HG03354 (cell line): Measurements from ENCODE around the gene MAPKAP1.
A peak's percentile ranks its signal among the peaks of the same experiment; 100 is the strongest.
"Not testable (repeated sequence)": the region's sequence is repeated elsewhere in the genome, so short reads cannot be mapped to it uniquely, and the experiment has no call there.

ENCODE experiments used
- ATAC-seq: cut with Tn5 transposase; IDR thresholded peaks from one replicate; pipeline ENCODE4 v1.9.1; 2021; ENCODE audit warnings: mild to moderate bottlenecking; ENCODE audit not compliant: unreplicated experiment, poor library complexity, severe bottlenecking

Gene MAPKAP1

DNA sequence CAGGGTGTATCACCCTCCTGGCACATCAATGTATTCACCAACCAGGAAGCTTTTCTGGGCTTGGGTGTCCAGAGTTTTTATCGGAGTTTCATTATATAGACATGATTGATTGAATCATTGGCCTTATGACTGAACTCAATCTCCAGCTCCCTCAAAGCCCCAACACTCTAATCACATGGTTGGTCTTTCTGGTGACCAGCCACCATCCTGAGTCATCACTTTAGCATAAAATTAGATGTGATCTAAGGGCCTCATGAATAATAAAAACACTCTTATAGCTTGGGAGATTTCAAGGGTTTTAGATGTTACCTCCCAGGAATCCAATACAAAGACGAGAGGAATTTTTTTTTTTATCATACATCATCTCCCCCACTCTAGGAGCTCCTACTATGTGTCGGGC is 32.4 kb upstream of the MAPKAP1 start:
- no peak for ATAC-seq

DNA sequence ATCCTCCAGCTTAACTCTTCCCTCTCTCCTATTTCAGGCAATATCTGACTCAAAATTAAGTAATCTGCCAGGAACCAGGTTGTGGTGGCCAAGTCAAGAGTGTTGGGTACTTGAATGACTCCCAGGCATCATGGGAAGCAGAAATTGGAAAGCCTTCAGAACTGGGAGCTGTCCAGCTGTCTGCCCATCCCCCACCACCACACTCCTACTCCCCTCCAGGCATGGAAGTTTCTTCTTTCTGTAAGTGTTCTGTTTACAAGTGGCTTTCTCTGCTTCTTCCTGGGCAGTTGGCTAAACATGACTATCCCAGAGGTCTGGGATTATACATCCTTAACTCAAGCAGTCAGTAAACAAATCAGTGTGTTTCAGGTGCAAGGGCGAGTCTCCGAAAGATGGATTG is 25.6 kb upstream of the MAPKAP1 start:
- no peak for ATAC-seq

DNA sequence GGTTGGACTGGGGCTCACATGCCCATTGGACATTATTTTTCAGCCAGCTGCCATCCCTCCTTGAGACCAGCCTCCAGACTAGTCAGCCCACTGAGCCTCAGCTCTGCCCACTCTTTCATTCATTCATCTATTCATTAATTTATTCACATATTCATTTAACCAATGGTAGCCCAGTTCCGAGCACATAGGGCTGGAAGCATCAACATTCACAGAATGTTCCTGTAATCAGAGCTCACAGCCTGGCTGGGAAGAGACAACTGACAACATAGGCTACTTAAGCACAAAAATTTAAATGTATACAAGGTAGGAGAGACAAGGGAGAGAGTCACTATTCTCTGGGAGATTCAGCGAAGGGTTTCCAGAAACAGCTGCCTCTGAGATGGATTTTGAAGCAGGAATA is 23.2 kb upstream of the MAPKAP1 start:
- no peak for ATAC-seq

DNA sequence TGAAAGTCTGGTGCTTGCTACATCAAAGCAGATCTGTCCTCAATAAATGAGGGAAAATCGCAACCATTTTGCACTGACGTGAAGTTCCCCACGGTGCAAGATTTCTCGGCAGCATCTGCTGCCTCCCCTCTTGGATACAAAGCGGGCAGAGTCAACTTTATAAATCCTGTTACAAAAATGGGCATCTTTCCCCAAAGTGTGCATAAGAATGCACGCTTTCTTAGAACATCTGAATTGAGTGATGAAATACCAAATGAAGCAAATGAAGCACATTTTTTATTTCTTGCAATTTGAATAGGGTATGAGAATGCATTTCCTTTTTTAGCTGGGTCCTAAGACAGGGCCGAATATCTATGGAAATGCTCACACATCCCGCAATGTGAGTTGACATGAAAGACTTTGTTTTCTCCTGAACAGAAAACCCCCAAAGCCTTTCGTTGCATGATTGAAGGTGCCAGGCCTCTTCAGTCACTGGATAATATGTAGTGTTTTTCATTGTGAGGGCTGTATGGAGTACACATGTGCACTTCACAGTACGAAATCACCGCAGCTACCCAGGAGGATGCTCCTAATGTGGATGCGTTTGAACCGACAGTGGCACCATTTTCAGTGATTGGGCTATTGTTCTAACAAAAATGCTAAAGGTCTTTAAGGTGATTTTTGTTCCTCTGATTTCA is 19.6 kb upstream of the MAPKAP1 start:
- ATAC-seq, result no peak

DNA sequence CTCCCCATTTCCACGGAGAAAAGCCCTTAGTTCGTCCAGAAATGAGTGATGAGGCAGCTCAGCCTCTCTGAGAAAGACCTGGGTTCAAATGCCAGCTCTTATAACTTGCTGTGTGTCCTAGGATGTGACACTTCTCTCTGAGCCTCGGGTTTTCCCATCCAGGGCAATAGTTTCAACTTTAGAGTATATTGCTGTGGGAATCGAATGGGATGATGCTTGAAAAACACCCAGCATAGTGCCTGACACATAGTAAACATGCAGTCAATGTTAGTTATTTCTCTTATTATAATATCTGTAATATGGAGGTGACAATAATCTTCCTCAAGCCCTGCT is 430 bp upstream of the MAPKAP1 start:
- ATAC-seq, result no peak

DNA sequence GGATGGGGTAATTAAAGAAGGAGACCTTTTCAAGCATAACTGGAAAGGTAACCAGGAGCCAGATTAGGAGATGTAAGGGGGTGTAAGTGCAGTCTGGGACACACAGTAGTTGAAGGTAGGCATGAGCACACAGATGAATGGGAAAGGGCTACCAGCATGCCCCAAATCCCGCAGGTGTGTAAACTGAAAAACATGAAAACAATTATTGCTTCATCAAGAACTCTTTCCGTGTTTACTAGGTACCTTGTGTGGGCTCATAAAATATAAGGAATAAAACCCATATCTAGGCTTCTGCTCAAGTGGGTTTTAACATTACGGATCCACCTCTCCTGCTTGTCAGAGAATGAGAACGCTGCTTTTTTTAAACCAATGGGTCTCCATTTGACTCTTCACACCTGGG is 1.1 kb downstream of the MAPKAP1 start:
- ATAC-seq, result no peak

DNA sequence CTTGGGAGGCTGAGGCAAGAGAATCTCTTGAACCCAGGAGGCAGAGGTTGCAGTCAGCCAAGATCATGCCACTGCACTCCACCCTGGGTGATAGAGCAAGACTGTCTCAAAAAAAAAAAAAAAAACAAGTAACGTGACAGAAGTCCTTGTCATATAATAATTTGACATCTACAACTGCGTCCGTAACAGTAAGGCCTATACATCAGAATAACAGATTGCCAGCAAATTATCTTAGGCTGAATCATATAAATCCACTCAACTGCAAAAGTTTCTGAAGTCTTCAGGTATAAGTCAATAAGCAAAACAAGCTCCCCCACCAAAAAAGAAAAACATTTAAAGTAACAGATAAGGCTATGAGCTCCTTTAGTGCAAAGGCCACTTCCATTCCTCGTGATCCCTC is 3.3 kb downstream of the MAPKAP1 start:
- no peak for ATAC-seq

DNA sequence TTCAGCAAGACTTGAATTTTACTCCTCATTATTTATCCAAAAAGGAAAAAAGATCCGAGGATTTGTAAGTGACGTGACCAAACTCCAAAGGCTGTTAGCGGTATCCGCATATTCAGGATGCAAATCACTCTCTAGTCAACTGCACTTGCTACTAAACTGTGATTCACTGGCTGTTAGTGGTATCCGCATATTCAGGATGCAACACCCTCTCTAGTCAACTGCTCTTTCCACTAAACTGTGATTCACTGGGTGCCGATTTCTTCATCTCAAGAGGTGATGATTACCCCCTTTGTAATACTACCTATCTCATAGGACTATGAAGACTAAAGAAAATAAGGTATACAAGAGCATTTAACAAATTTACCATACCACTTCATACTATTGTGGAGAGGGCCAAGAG is 5.7 kb downstream of the MAPKAP1 start:
- no peak for ATAC-seq

DNA sequence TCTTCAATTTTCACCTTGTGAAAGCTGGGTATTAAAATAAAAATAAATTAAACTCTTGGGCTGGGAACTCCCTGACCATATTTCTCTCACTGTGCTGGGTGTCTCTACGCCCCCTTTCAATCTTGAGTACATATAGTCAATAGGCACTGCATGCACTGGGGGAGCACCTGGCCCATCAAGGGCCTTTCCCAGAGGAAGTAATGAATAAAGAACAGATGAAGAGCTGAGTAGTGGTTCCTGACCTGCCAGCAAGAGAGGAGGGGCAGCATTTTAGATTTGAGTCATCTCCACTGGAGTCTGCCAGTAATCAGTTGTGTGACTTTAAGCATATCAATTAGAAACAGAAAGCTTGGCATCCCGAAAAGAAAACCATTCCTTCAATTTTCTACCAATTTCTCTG is 6.2 kb downstream of the MAPKAP1 start:
- ATAC-seq, result peak; percentile 94

DNA sequence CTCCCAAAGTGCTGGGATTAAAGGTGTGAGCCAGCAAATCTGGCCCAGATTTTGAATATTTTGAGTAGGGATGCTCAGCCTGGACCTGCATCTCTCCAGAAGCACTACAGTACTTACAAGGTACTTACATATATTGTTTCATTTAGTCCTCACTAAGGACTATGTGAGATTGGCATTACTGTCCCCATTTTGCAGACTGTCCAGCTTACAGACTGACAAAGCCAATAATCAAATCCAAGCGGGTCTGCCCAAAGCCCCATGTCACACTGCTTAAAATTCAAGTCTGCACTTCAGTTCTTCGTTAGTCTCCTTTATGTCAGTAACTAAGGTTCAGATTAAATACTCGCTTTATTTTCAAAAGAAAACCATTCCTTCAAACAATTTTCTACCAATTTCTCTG is 7.1 kb downstream of the MAPKAP1 start:
- ATAC-seq, result no peak

DNA sequence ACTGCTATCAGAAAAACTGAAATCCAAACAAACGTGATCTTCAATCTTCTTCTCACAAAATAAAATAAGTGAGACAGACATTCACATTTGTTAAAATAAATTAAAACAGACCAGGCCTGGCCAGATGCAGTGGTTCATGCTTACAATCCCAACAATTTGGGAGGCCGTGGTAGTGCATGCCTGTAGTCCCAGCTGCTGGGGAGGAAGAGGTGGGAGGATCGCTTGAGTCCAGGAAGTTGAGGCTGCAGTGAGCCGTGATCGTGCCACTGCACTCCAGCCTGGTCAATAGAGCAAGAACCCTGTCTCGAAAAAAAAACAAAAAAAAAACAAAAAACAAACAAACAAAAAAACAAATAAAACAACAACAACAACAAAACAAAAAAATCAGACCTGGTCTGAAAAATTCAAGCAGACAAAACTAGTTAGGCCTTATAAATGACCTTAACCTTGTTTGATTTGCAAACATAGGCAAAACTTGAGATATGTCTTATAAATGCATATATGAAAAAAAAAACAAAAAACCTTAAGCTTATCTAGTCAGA is 10.8 kb downstream of the MAPKAP1 start:
- no peak for ATAC-seq

DNA sequence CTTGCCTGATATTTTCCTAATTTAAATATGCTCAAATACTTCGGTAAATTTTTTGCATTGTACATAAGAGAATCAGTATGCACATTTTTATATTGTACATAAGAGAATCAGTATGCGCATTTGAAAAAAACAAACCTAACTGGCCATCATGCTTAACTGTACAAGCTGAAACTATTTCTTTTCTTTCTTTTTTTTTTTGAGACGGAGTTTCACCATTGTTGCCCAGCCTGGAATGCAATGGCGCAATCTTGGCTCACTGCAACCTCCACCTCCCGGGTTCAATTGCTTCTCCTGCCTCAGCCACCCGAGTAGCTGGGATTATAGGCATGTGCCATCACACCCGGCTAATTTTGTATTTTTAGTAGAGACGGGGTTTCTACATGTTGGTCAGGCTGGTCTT is 11.5 kb downstream of the MAPKAP1 start:
- ATAC-seq, result not testable (repeated sequence)

DNA sequence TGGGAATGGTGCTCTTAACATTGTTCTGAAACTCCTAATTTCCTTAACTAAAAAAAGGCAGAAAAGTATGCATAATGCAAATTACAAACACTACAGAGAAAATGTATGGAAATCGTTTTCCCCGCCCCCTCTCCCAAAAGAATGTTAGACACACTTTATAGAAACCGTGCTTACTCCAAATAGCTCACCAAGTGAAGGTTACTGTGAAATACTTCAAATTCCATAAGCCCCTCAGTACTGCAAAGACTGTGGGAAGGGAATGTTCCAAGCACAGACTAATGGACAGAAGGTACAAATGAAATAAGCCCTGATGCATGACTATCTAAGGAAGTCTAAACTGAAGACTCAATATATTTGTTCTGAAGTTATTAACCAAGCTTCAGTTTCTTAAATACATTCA is 12.5 kb downstream of the MAPKAP1 start:
- no peak for ATAC-seq

DNA sequence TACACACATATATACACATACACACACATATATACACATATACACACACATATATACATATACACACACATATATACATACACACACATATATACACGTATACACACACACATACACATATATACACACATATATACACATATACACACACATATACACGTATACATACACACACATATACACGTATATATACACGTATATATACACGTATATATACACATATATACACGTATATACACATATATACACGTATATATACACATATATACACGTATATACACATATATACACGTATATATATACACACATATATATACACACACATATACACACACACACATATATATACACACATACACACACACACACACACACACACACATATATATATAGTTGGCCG is 13.5 kb downstream of the MAPKAP1 start:
- ATAC-seq, result not testable (repeated sequence)

DNA sequence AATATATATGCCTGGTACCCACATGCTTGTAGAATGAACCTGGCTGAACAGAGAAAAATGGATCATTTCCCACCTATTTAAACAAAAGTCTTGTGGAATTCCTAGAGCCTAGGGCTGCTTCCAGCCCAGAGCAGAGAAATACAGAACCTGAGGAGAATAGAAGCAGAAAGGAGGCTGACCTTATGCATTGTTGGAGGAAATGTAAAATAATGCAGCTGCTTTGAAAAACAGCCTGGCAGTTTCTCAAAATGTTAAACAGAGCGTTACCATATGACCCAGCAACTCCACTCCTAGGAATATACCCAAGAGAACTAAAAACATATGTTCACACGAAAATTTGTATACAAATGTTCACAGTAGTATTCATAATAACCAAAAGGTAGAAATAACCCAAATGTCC is 15.1 kb downstream of the MAPKAP1 start:
- ATAC-seq, result no peak

DNA sequence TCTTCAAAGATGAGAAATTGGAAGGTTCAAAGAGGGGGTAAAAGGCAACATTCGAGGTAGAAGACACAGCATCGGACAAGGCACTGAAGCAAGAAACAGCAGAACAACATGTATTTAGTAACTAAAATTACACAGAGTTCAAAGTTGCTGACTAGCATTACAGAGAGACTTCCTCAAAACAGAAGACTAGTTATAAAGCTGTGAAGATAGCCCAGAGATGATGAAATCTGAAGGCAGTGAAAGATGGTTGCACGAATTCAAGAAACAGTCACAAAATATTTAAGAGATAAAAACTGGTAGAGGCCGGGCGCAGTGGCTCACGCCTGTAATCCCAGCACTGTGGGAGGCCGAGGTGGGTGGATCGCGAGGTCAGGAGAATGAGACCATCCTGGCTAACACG is 16.3 kb downstream of the MAPKAP1 start:
- ATAC-seq, result no peak

DNA sequence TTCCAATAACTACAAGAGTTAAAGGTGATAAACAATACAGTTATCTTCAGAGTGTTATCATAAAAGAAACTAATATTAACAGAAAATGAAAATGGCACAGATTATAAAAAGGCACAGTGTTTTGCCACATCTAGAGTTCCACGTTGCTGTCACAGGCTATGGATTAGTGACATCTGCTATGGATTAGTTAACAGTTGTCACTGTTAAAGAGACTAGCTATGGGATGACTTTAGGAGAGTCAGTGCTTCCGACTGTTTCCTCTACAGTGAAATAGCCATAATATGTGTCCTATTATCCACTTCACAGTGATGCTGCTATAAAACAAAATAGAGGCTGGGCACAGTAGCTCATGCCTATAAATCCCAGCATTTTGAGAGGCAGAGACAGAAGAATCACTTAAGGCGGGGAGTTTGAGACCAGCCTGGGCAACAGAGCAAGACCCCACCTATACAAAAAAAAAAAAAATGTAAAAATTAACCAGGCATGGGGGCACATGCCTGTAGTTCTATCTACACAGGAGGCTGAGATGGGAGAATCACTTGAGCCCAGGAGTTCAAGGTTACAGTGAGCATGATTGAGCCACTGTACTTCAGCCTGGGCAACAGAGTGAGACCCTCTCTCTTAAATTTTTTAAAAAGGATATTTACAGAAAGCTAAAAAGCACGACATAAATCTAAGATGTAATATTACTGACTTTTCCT is 19.7 kb downstream of the MAPKAP1 start:
- no peak for ATAC-seq

DNA sequence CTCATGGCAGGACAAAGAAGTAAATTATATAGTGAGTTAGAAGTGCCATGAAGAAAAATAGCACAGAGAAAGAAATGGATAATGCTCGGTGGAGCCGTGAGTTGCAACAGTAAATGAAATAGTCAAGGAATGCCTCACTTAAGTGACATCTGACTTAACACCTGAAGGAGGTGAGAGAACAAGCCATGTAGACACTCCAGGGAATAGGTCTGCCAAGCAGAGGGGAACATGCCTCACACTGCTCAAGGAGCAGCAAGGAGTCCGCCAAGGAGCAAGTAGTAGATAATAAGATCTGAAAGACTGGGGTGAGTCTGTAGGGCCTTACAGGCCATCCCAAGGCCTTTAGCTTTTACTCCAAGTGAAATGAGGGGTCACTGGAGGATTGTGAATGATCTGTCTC is 21.8 kb downstream of the MAPKAP1 start:
- ATAC-seq, result no peak

DNA sequence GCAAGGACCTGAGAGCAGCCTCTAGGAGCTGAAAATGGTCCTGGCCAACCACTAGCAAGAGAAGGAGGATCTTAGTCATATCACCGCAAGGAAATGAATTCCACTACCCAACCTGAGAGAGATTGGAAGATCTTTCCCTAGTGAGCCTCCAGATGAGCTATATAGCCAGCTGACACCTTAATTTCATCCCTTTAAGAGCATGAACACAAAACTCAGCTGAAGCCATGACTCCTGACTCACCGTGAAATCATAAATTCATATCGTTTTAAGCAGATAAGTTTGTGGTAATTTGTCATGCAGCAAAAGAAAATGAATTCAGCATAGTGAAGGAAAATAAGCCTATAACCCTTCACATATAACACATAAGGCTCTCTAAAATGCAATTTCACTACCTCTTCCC is 23.5 kb downstream of the MAPKAP1 start:
- ATAC-seq, result no peak

DNA sequence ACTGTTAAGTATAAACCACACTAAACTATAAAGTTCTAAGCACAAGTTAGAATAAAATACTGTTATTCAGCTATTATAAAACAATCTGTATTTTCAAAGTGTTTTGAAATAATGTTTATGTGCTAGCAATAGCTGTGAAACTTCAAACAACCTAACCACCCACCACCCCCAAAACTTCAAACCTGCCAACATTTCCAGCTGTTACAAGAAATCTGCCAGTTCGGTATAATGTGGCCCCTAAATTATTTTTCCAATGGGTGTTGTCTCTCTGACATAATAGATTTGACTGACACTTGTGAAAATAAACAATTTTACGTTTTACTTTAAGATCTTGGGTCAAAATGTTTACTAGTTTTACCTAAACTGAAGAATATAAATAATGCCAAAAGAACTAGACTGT is 24.7 kb downstream of the MAPKAP1 start:
- ATAC-seq, result no peak

DNA sequence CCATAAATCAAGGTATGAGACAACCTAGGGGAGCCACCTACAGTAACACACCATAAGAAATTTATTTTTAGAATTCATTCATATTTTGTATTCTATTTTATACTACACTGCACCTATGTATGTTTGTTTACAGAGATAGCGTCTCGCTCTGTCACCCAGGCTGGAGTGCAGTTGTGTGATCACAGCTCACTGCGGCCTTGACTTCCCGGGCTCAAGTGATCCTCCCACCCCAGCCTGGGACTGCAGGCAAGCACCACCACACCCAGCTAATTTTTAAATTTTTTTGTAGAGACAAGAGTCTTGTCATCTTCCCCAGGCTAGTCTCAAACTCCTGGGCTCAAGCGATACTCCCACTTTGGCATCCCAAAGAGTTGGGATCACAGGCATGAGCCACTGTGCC is 25.4 kb downstream of the MAPKAP1 start:
- ATAC-seq, result no peak
